K562 (cell line): ENCODE results near the gene GNPTAB.

Experiments used
- BHLHE40 ChIP-seq: IDR thresholded peaks from 2 replicates; pipeline ENCODE4 v1.6.1; 2011; ENCODE audit warnings: low read length, improper control_type of control experiment
- ZFP91 ChIP-seq: sonication (generic); formaldehyde crosslinking; IDR thresholded peaks from 2 replicates; pipeline ENCODE4 v1.8.0; 2022; ENCODE audit warnings: mild to moderate bottlenecking, missing genetic modification reagents

- TF ChIP-seq BHLHE40 (no peak), ZFP91 (CRISPR knock-in tag) (no peak)
Measured at GRCh38 chr12:101782273-101782731, 48.5 kb downstream of the GNPTAB start.
